Measurements from ENCODE around the gene HDAC1. TPM values are rescaled to one million over a fixed set of nuclear protein-coding genes. Genes with fewer than 3 reads are reported as not detected.

HDAC1 gene
- total RNA-seq, 3 donors from 2014 or later, result 143 to 208 (median 203) TPM

DNA sequence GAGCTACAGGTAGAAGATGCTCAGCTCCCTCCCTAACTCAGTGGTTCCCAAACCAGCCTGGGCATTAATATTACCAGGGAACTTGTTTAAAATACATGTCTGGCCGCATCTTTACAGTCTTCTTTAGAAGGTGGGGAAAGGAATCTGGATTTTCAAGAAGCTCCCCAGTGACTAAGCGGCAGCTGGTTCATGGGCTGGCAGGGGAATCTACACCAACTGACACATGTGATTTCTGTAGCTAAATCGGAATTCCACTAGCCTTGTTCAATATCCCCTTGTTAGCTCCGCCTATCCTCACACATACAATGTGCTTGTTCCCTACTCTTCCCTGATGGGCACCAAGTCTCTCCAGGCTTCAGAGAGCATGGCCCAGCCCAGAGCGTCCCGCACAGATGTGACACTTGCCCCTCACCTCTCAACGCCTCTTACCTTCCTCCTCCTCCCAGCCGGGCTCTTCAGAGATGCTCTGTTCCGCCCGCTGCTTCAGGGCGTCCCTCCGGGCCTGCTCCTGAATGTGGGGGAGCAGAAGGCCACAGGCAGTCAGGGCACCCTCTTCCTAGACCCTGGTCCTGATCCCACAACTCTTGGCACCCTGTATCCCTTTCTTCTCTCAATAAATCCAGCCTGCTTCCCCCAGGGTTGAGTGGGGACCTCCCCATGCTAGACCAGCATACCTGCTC is 85.8 kb downstream of the HDAC1 start:
- no peak for DNase-seq
- ATAC-seq, result no peak
- no peak for TF ChIP-seq CTCF (IDR thresholded peaks at IDR 0.05)
- H3K9me3 ChIP-seq, result no peaks in the 10 kb centered on the region
- no peak overlapping the region for H3K4me3 ChIP-seq
- intact Hi-C loops (cut with DNase I, micrococcal nuclease), result no loop called here
- H3K36me3 ChIP-seq (ENCODE audit: low read depth), result peaks cover 39% of the 10 kb centered on the region
- no peaks in the 10 kb centered on the region for H3K4me1 ChIP-seq (ENCODE audit: low read depth)

DNA sequence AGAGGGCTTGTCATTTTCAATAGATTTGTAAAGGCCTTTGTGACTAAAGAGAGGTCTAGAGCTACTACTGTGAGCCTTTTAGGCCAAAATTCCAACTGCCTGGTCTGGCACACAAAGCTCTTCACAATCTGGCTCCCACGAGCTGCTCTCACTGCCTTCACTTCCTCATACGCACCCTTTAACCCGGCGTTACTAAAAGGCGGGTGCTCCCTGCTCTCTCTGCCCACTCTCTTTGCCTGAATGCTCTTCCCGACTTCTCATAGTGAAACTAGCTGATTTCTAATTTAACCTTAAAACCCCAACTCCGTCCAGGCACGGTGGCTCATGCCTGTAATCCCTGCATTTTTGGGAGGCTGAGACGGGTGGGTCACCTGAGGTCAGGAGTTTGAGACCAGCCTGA is 88.2 kb downstream of the HDAC1 start:
- ATAC-seq, result no peak
- no peak for TF ChIP-seq CTCF (IDR thresholded peaks at IDR 0.05)

More for the DNA sequence above, 88.2 kb downstream of the HDAC1 start:
- no peak for DNase-seq
- intact Hi-C loops (cut with DNase I, micrococcal nuclease), result no loop called here
- Histone ChIP-seq H3K4me3 (no peak overlapping the region), H3K36me3 (ENCODE audit: low read depth) (peaks cover 40% of the 10 kb centered on the region), H3K4me1 (ENCODE audit: low read depth) (no peaks in the 10 kb centered on the region), H3K9me3 (no peaks in the 10 kb centered on the region)

Other genes with a start within 250 kb of the HDAC1 start
- gene TMEM39B, start 219.1 kb upstream of the HDAC1 start, total RNA-seq, result 10 to 100 TPM in 2 of 3 donors, 1 to 10 TPM in 1; 9.7 to 14.2 (median 12.2) TPM
- gene KPNA6, start 184.0 kb upstream of the HDAC1 start, total RNA-seq, result 10 to 100 TPM; 47.1 to 70.7 (median 50.1) TPM
- 10 to 100 TPM; 31.0 to 45.2 (median 39.3) TPM for gene TXLNA, start 112.4 kb upstream of the HDAC1 start, total RNA-seq
- 1 to 10 TPM; 1.5 to 4.2 (median 3.2) TPM for gene CCDC28B, start 91.5 kb upstream of the HDAC1 start, total RNA-seq
- gene IQCC, start 86.4 kb upstream of the HDAC1 start, total RNA-seq, result 1 to 10 TPM; 1.1 to 2.2 (median 1.9) TPM
- gene DCDC2B, start 83.0 kb upstream of the HDAC1 start, total RNA-seq, result not detected
- 10 to 100 TPM; 21.1 to 35.6 (median 28.0) TPM for gene TMEM234, start 69.7 kb upstream of the HDAC1 start, total RNA-seq
- 100 to 1,000 TPM; 111 to 138 (median 115) TPM for gene EIF3I, start 69.7 kb upstream of the HDAC1 start, total RNA-seq
- gene FAM167B, start 44.9 kb upstream of the HDAC1 start, total RNA-seq, result 1 to 10 TPM; 3.4 to 5.5 (median 5.5) TPM
- gene LCK, start 40.8 kb upstream of the HDAC1 start, total RNA-seq, result 1 to 10 TPM; 4.7 to 6.0 (median 5.9) TPM
- 100 to 1,000 TPM in 2 of 3 donors, 10 to 100 TPM in 1; 37.0 to 149 (median 140) TPM for gene MARCKSL1, start 44.1 kb downstream of the HDAC1 start, total RNA-seq
- gene FAM229A, start 70.4 kb downstream of the HDAC1 start, total RNA-seq, result 10 to 100 TPM in 1 of 3 donors, 1 to 10 TPM in 2; 8.5 to 12.9 (median 9.2) TPM
- 1 to 10 TPM; 1.8 to 3.6 (median 2.3) TPM for gene TSSK3, start 70.5 kb downstream of the HDAC1 start, total RNA-seq
- gene BSDC1, start 102.4 kb downstream of the HDAC1 start, total RNA-seq, result 10 to 100 TPM; 72.1 to 89.9 (median 73.1) TPM
- gene ZBTB8B, start 173.0 kb downstream of the HDAC1 start, total RNA-seq, result under 1 TPM in 1 of 3 donors, not detected in 2; 0.03 TPM
- gene ZBTB8A, start 247.3 kb downstream of the HDAC1 start, total RNA-seq, result 1 to 10 TPM; 4.9 to 7.9 (median 5.1) TPM